HCT116 (cell line): ENCODE data around the gene GANC. TPM values are rescaled to one million over a fixed set of nuclear protein-coding genes. Genes with fewer than 3 reads are reported as not detected.

Source experiments
- ATAC-seq: fragments of 200-7000 bp; cut with Tn5 transposase; 2 replicates; pipeline ENCODE4 v1.9.1; 2020; ENCODE audit warnings: mild to moderate bottlenecking, moderate library complexity
- BruUV-seq: library from RNA; stranded (reverse); fragments of 400-500 nt; replicated peaks from 2 replicates; lab custom pipeline; 2021; lab: Mats Ljungman, UMichigan
- CTCF ChIA-PET: fragments of 300-600 bp; sonication (Branson Sonifier 250); formaldehyde crosslinking; loops from one replicate; lab custom pipeline; 2021; ENCODE audit warnings: antibody characterized with exemption; lab: Charles Lee
- POLR2A ChIA-PET: fragments of 300-600, 350-600 bp; sonication (Branson Sonifier 250); formaldehyde crosslinking; loops from one replicate; lab custom pipeline; 2021; ENCODE audit warnings: antibody characterized with exemption; lab: Charles Lee
- RAD21 ChIA-PET, 2 experiments: fragments of 300-600 bp; sonication (Branson Sonifier 250); formaldehyde crosslinking; loops; one replicate each; lab custom pipeline; 2023; ENCODE audit warnings: low total read pairs in 2 of 2; ENCODE audit not compliant: uncharacterized antibody in 2 of 2, unreplicated experiment in 2 of 2, low non-redundant PET in 1 of 2; lab: Charles Lee
- DNase-seq: peaks from one replicate; pipeline ENCODE4 v3.0.0-alpha.2; 2010; ENCODE audit warnings: low read depth, low spot score
- H2AFZ ChIP-seq: fragments of 200-600 bp; shearing (Covaris generic), sonication (generic); 2 replicates; pipeline ENCODE4 v1.6.1; 2017; ENCODE audit warnings: low read depth, mixed run types, mixed read lengths, antibody characterized with exemption, low read length; ENCODE audit not compliant: poor library complexity, severe bottlenecking
- H3K27ac ChIP-seq: 2 replicates; pipeline ENCODE4 v1.5.1; 2012; ENCODE audit warnings: low read depth, low read length
- H3K27me3 ChIP-seq: fragments of 200-600 bp; sonication (generic); 2 replicates; pipeline ENCODE4 v1.6.1; 2016; ENCODE audit warnings: mixed run types, low read length, mixed read lengths; ENCODE audit not compliant: insufficient read depth
- H3K36me3 ChIP-seq, 2 experiments: fragments of 200-500 bp in 1 of 2; fragments of 200-600 bp in 1 of 2; sonication (Bioruptor generic) in 1 of 2; sonication (generic) in 1 of 2; 2 replicates each; pipeline versions ENCODE4 v1.5.1 to v1.6.1; 2014 to 2016; ENCODE audit warnings: low read length in 2 of 2, inconsistent platforms in 1 of 2, mixed read lengths in 1 of 2, mixed run types in 1 of 2; ENCODE audit not compliant: insufficient read depth in 2 of 2, control insufficient read depth in 1 of 2
- H3K4me1 ChIP-seq, 2 experiments: fragments of 200-600 bp in 1 of 2; sonication (generic) in 1 of 2; 2 replicates each; pipeline versions ENCODE4 v1.5.1 to v1.6.1; 2012 to 2017; ENCODE audit warnings: low read length in 2 of 2, inconsistent platforms in 1 of 2, mild to moderate bottlenecking in 1 of 2, mixed read lengths in 1 of 2, mixed run types in 1 of 2, moderate library complexity in 1 of 2; ENCODE audit not compliant: insufficient read depth in 2 of 2, control insufficient read depth in 1 of 2
- H3K4me2 ChIP-seq: fragments of 200-600 bp; sonication (generic); 2 replicates; pipeline ENCODE4 v1.6.1; 2017; ENCODE audit warnings: mixed run types, low read length, mixed read lengths
- H3K4me3 ChIP-seq, 2 experiments: fragments of 200-600 bp in 1 of 2; sonication (generic) in 1 of 2; replicated peaks in 1 of 2; 2 replicates each; pipeline ENCODE4 v1.5.1; 2011 to 2016; ENCODE audit warnings: low read length in 2 of 2, control low read depth in 1 of 2, low read depth in 1 of 2, mild to moderate bottlenecking in 1 of 2, mixed read lengths in 1 of 2, mixed run types in 1 of 2
- H3K79me2 ChIP-seq: fragments of 200-600 bp; sonication (generic); 2 replicates; pipeline ENCODE4 v1.6.1; 2017; ENCODE audit warnings: mild to moderate bottlenecking, mixed run types, low read length, moderate library complexity, mixed read lengths; ENCODE audit not compliant: insufficient read depth
- H3K9ac ChIP-seq: fragments of 200-600 bp; sonication (generic); 2 replicates; pipeline ENCODE4 v1.6.1; 2016; ENCODE audit warnings: low read length, mixed read lengths
- H3K9me2 ChIP-seq: fragments of 200-600 bp; sonication (generic), shearing (Covaris generic); 2 replicates; pipeline ENCODE4 v1.6.1; 2017; ENCODE audit warnings: mixed run types, mild to moderate bottlenecking, moderate library complexity; ENCODE audit not compliant: insufficient read depth
- H3K9me3 ChIP-seq, 2 experiments: fragments of 200-500 bp in 1 of 2; fragments of 200-600 bp in 1 of 2; sonication (Bioruptor generic) in 1 of 2; sonication (generic) in 1 of 2; 2 replicates each; pipeline ENCODE4 v1.6.1; 2014 to 2017; ENCODE audit warnings: low read length in 2 of 2, mixed read lengths in 2 of 2, inconsistent platforms in 1 of 2, low read depth in 1 of 2, mild to moderate bottlenecking in 1 of 2, mixed run types in 1 of 2, moderate library complexity in 1 of 2; ENCODE audit not compliant: control insufficient read depth in 1 of 2, insufficient read depth in 1 of 2
- H4K20me1 ChIP-seq: fragments of 200-600 bp; sonication (generic), shearing (Covaris generic); 2 replicates; pipeline ENCODE4 v1.6.1; 2017; ENCODE audit warnings: mixed run types, mild to moderate bottlenecking, moderate library complexity; ENCODE audit not compliant: insufficient read depth
- EZH2 ChIP-seq: fragments of 200-600 bp; sonication (generic); IDR thresholded peaks from 2 replicates; pipeline ENCODE4 v1.6.1; 2017; ENCODE audit warnings: antibody characterized with exemption, mixed run types
- TCF7L2 ChIP-seq: IDR thresholded peaks from 2 replicates; pipeline ENCODE4 v1.7.0; 2011; ENCODE audit warnings: borderline replicate concordance, inconsistent platforms; ENCODE audit not compliant: insufficient read depth, insufficient read length; ENCODE audit errors: extremely low read depth
- ZFX ChIP-seq: fragments of 450-650 bp; IDR thresholded peaks from 2 replicates; pipeline ENCODE4 v1.6.1; 2017
- intact Hi-C: fragments of 100-400 bp; cut with micrococcal nuclease; formaldehyde crosslinking; loops from 2 replicates; pipeline ENCODE4 v1.10.0; 2022
- total RNA-seq: library from RNA; stranded (reverse); gene quantifications from one replicate; pipeline ENCODE4 v1.2.1, GENCODE V29; 2021; ENCODE audit not compliant: unreplicated experiment

GANC gene
- total RNA-seq, 1 experiment from 2014 or later = 13.1 TPM

DNA sequence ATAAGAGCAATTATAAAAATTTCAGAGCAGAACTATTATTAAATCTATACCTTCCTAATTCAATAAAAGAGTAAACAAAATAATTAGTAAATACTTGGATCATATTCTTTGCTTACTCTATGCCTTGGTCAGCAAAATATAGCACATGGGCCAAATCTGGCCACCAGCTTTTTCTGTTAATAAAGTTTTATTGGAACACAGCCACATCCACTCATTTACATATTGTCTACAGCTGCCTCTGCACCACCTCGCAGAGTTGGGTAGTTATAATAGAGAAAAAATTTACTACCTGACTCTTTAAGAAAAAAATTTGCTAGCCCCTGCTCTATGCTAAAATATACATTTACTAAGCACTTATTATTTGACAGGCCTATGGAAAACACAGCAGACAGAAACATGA, 32.2 kb upstream of the GANC start:
- ChIA-PET CTCF (no interaction called here), POLR2A (no interaction called here), RAD21 (no interaction called here)
- Histone ChIP-seq H3K79me2 (peaks cover 11% of the 10 kb centered on the region; the same call in 1 of the 2 replicates), H3K9me3 (no peaks in the 10 kb centered on the region), H4K20me1 (peaks cover 9% of the 10 kb centered on the region; the same call in 1 of the 2 replicates), H3K27ac (no peak overlapping the region), H3K9ac (no peak overlapping the region), H3K36me3 (peaks cover 9 to 14% of the 10 kb centered on the region in 2 experiments; a peak in 3 of 4 replicates), H3K27me3 (no peaks in the 10 kb centered on the region), H3K4me1 (no peaks in the 10 kb centered on the region), H3K4me3 (no peak overlapping the region), H2AFZ (no peak overlapping the region), H3K4me2 (no peak overlapping the region), H3K9me2 (no peaks in the 10 kb centered on the region)
- intact Hi-C loops = no loop called here
- BruUV-seq = no TSS peak
- ATAC-seq (no peak), DNase-seq (no peak)
- TF ChIP-seq TCF7L2 = no peak

DNA sequence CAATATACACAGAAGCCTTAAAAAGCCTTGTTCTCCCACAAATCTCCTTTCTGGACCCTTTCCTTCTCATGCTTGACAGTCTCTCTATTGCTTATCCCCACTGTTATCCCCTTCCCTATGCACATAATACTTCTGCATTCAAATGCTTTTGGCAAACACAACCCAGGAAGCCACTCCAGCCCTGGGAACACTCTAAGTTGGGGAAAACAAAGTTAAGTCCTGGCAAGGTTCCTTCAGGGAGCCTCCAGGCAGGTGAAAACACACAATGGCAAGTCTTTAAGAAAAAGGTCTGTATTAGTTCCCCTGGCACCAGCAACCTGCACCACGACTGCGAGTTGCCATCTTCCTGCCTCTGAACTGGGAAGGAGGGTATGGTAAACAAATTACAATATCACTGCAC, 19.7 kb upstream of the GANC start:
- ChIA-PET CTCF (no interaction called here), RAD21 (no interaction called here), POLR2A (interaction anchor here (1.4 kb wide), 1 partner anchor 20 kb away, joined by 3 read pairs; the partner anchor contains the start of genes GANC and TMEM87A)
- Histone ChIP-seq H3K9me2 (no peaks in the 10 kb centered on the region), H3K4me3 (no peak overlapping the region), H3K4me1 (no peaks in the 10 kb centered on the region), H3K27me3 (no peaks in the 10 kb centered on the region), H3K79me2 (peaks cover 9% of the 10 kb centered on the region; the same call in 1 of the 2 replicates), H3K27ac (no peak overlapping the region), H3K4me2 (no peak overlapping the region), H4K20me1 (no peaks in the 10 kb centered on the region), H2AFZ (no peak overlapping the region), H3K9me3 (peaks cover 0 to 5% of the 10 kb centered on the region in 2 experiments; a peak in 1 of 4 replicates), H3K9ac (no peak overlapping the region), H3K36me3 (peaks cover 9 to 39% of the 10 kb centered on the region in 2 experiments; a peak in 2 of 4 replicates)
- DNase-seq (no peak), ATAC-seq (no peak)
- BruUV-seq = no TSS peak
- no peak for TF ChIP-seq ZFX
- TF ChIP-seq EZH2 = no peak
- intact Hi-C loops = no loop called here
